GM21576 (cell line): ENCODE measurements around the gene PCYT1A.
"Not testable (repeated sequence)": the region's sequence is repeated elsewhere in the genome, so short reads cannot be mapped to it uniquely, and the experiment has no call there.

Experiments
- ATAC-seq: cut with Tn5 transposase; IDR thresholded peaks from one replicate; pipeline ENCODE4 v1.9.1; 2021; ENCODE audit warnings: mild to moderate bottlenecking, moderate library complexity; ENCODE audit not compliant: unreplicated experiment

The PCYT1A gene

GRCh38 chr3:196287440-196288140 is at the start of gene PCYT1A:
TSS of gene PCYT1A (minus strand) at chr3:196287726. CDS start at chr3:196270531, 17,195 bp downstream.
- peak; percentile 69 for ATAC-seq

- ATAC-seq, result no peak
These were observed 49.0 kb upstream of the PCYT1A start for GRCh38 chr3:196336319-196337145.

DNA sequence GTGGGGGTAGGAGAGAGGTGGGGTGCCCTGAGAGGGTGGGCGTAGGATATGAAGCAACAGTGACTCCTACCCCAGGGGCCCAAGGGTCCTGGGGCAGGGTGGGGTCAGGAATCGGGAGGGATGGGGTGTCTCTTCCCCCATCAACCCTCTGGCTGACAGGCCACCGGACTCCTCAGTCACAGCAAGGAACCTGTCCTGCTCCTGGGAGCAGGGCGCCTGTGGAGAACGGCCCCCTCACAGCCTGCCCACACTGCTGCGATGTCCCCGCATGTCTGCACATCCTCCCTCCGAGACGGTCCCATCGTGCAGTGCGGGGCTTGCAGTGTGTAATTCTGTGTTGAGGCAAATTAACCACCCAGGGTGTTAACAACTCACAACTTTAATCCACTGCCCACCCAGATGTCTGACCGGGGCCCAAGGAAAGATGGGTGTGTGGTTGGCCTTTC is 48.0 kb upstream of the PCYT1A start:
- no peak for ATAC-seq

GRCh38 chr3:196334982-196335381 is 47.5 kb upstream of the PCYT1A start:
- no peak for ATAC-seq

DNA sequence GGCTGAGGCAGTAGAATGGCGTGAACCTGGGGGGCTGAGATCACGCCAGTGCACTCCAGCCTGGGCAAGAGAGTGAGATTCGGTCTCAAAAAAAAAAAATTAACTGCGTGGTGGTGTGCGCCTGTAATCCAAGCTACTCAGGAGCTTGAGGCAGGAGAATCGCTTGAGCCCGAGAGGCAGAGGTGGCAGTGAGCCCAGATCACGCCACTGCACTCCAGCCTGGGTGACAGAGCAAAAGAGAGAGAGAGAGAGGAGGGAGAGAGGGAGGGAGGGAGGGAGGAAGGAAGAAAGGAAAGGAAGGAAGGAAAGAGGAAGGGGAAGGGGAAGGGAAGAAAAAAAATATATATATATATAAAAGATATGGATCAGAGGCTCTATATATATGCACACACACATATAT is 44.6 kb upstream of the PCYT1A start:
- ATAC-seq, result no peak

- no peak for ATAC-seq
These were observed 39.9 kb upstream of the PCYT1A start for GRCh38 chr3:196327405-196327804.

GRCh38 chr3:196326936-196327335 is 39.4 kb upstream of the PCYT1A start:
- no peak for ATAC-seq

GRCh38 chr3:196323691-196324090 is 36.2 kb upstream of the PCYT1A start:
- ATAC-seq, result no peak

- ATAC-seq, result no peak
These were observed 35.5 kb upstream of the PCYT1A start for GRCh38 chr3:196323016-196323415.

DNA sequence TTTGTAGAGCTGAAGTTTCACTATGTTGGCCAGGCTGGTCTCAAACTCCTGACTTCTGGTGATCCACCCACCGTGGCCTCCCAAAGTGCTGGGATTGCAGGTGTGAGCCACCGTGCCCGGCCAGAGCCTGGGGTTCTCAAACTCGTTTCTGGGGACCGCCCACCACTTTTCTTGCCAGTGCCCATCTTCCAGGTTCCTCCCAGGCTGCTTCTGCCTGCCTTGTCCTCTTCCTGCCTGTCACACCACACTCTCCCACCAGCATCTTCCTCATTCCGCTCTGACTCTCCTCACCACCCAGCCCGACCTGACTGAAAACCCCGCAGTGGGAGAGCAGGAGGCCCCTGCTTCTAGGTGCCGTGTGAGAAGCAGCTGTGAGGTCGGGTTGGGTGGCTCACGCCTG is 33.6 kb upstream of the PCYT1A start:
- ATAC-seq, result no peak

DNA sequence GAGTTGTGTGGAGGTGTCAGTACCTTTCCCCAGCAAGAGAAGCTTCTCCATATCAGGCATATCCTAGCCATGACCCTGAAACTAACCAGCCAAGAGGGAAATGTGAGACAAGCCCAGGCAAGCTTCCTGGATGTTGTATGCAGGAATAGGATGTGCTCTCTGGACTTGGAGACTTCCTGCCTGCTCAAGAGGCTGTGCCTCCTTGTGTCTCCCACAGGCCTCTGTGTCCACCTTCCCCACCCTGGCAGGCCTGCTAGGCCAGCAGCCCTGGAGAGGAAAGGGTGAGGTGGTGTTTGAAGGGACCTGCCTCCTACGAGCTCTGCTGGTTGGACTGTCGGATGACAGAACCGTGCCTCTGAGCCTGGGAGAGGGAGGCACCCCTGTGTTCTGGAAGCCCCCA is 32.6 kb upstream of the PCYT1A start:
- ATAC-seq, result no peak

DNA sequence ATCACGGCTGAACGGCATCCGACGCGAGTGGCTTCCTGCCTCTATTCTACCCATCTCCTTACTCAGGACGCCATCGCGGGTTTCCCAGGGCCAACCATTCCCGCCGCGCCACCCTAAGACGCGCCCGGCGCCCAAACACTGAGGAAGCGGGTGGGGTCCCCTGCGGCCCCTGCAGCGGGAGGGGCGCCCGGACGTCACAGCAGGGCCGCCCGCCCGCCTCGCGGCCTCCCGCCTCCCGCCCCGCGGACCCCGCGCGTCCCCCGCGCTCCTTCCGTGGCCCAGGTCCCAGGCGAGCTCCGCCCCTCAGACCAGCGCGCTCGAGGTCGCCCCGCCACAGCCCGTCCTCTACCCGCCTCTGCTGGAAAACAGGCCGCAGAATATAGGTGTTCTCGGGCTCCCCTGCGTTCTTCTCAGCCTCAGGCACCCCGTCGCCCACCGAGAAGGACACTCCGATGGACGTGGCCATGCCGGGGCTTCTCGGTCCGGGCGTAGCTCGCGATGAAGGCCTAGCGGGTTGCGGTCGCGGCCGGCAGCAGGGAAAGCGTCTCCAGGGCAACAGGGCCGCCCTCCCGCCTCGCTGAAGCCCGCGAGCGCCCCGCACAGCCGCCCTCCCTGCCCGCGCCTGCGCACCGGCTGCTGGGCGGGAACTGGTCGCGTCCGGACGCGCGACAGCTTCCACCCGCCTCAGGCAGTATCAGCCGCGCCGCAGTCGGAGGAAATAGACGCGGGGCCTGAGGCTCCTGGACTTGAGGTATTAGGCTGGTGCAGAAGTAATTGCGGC is 30.4 kb upstream of the PCYT1A start, which contains the start of gene DYNLT2B:
Gene DYNLT2B, minus strand, starts transcription at position 554 of the 781 bp plus-strand sequence. Its CDS starts 88 bp downstream, at position 466.
- peak; percentile 74 for ATAC-seq

- not testable (repeated sequence) for ATAC-seq
These were observed 29.5 kb upstream of the PCYT1A start for GRCh38 chr3:196316799-196317686.

GRCh38 chr3:196315821-196316220 is 28.3 kb upstream of the PCYT1A start:
- no peak for ATAC-seq

DNA sequence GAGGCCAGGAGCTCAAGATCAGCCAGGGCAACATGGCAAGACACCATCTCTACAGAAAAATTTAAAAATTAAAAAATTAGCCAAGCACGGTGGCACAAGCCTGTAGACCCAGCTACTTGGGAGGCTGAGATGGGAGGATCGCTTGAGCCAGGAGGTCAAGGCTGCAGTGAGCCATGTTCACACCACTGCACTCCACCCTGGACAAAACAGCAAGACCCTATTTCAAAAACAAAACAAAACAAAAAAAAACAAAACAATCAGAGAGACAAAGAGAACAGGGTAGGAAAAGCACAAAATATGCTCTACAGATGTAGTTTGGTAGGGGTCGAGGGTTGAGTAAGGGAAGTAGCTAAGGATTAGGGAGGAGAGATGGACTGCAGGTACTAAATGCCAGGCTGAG is 27.1 kb upstream of the PCYT1A start:
- no peak for ATAC-seq

- not testable (repeated sequence) for ATAC-seq
These were observed 26.6 kb upstream of the PCYT1A start for GRCh38 chr3:196314086-196314485.

- not testable (repeated sequence) for ATAC-seq
These were observed 15.4 kb upstream of the PCYT1A start for GRCh38 chr3:196302960-196303359.

DNA sequence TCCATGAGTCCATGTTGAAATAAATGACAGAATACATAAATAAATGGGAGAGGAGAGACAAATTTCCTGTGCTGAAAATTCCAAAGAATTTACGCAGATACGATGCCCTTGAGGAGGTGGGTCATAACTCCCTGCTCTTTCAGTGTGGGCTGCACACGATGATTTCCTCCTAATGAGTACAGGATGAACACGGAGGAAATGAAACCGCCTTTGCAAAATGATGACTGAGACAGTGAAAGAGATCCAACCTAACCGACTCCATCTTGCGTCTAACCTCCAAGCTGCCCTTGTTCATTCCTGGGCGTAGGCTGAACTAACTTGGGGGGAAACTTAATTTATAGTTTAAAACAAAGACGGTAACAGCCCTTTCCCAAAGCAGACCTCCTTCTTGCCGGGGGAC is 15.0 kb upstream of the PCYT1A start:
- ATAC-seq, result not testable (repeated sequence)

DNA sequence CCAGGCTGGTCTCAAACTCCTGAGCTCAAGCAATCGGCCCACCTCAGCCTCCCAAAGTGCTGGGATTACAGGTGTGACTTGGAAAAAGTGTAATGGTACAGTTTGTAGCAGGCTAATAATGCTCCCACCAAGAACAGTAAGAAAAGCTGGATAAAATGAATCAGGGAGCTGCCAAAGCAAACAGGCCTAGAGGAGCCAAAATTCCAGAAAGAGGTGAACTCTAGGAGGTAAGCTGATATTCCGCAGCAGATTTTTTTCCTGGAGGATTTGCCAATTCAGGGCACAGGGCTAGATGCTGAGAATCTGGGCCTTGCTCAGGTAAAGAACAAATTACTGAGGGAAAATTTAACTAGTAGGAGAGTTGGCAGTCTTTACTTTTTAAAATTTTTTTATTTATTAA is 11.0 kb upstream of the PCYT1A start:
- no peak for ATAC-seq

DNA sequence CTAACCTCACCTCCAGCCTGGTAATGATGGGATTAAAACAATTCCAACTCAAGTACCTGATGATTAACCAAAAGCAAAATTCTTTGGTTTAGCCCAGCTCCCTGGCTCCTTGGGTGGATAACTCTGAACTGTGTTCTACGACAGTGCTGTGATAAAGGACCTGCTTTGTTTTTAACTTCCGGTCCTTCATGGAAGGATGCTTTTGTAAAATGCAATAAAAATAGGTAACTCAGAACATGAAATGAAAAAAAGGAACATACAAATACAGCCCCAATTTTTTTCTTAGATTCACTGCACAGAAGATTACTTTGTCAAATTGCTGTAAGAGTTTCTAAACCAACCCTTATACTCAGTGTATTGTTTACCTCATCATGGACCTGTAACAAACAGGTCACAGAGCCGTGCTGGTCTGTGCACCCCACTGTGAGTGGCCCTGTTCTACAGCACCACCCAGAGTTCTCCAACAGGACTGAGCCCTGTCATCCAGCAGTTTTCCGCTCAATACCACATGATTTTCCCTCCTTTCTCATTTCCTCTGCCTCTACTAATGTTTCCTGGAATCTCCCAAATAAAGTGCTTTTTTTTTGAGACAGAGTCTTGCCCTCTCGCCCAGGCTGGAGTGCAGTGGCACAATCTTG is 4.9 kb upstream of the PCYT1A start:
- no peak for ATAC-seq
